ENCODE data around the gene PARP11.

The PARP11 gene

GRCh38 chr12:3815094-3815766, 58.0 kb downstream of the PARP11 start:
- no peak overlapping the region for H3K4me3 ChIP-seq (ENCODE audit: low read depth, low read length)
- DNase-seq (ENCODE audit: low read depth, low spot score), result no peak
- TF ChIP-seq CTCF (IDR thresholded peaks at IDR 0.05; ENCODE audit: low read depth, low read length), result no peak
- in situ Hi-C loops (cut with HindIII; ENCODE audit: low sequenced_read_pairs), result loop anchor here (25.0 kb wide), 1 partner anchor 453 kb away; no protein-coding TSS in a partner anchor

GRCh38 chr12:3810540-3810939, 62.7 kb downstream of the PARP11 start:
- H3K4me3 ChIP-seq (ENCODE audit: low read depth, low read length), result no peak overlapping the region
- in situ Hi-C loops (cut with HindIII; ENCODE audit: low sequenced_read_pairs), result loop anchor here (25.0 kb wide), 1 partner anchor 448 kb away; no protein-coding TSS in a partner anchor
- no peak for TF ChIP-seq CTCF (IDR thresholded peaks at IDR 0.05; ENCODE audit: low read depth, low read length)
- DNase-seq (ENCODE audit: low read depth, low spot score), result no peak

- DNase-seq (ENCODE audit: low read depth, low spot score), result no peak
- no peak overlapping the region for H3K4me3 ChIP-seq (ENCODE audit: low read depth, low read length)
- in situ Hi-C loops (cut with HindIII; ENCODE audit: low sequenced_read_pairs), result loop anchor here (25.0 kb wide), 1 partner anchor 448 kb away; no protein-coding TSS in a partner anchor
- TF ChIP-seq CTCF (IDR thresholded peaks at IDR 0.05; ENCODE audit: low read depth, low read length), result no peak
Measured at GRCh38 chr12:3810016-3810370, 63.2 kb downstream of the PARP11 start.

- TF ChIP-seq CTCF (IDR thresholded peaks at IDR 0.05; ENCODE audit: low read depth, low read length), result no peak
- no peak for DNase-seq (ENCODE audit: low read depth, low spot score)
- H3K4me3 ChIP-seq (ENCODE audit: low read depth, low read length), result no peak overlapping the region
- in situ Hi-C loops (cut with HindIII; ENCODE audit: low sequenced_read_pairs), result loop anchor here (25.0 kb wide), 1 partner anchor 447 kb away; no protein-coding TSS in a partner anchor
Measured at GRCh38 chr12:3809357-3810015, 63.7 kb downstream of the PARP11 start.

- H3K4me3 ChIP-seq (ENCODE audit: low read depth, low read length), result no peak overlapping the region
- DNase-seq (ENCODE audit: low read depth, low spot score), result no peak
- TF ChIP-seq CTCF (IDR thresholded peaks at IDR 0.05; ENCODE audit: low read depth, low read length), result no peak
- in situ Hi-C loops (cut with HindIII; ENCODE audit: low sequenced_read_pairs), result loop anchor here (25.0 kb wide), 1 partner anchor 443 kb away; no protein-coding TSS in a partner anchor
Measured at GRCh38 chr12:3805077-3805476, 68.1 kb downstream of the PARP11 start.

- H3K4me3 ChIP-seq (ENCODE audit: low read depth, low read length), result no peak overlapping the region
- DNase-seq (ENCODE audit: low read depth, low spot score), result peak; percentile 65
- peak; percentile 94 for TF ChIP-seq CTCF (IDR thresholded peaks at IDR 0.05; ENCODE audit: low read depth, low read length)
- in situ Hi-C loops (cut with HindIII; ENCODE audit: low sequenced_read_pairs), result loop anchor here (25.0 kb wide), 1 partner anchor 442 kb away; no protein-coding TSS in a partner anchor
Measured at GRCh38 chr12:3803865-3804472, 69.2 kb downstream of the PARP11 start.

Measured in astrocyte of the spinal cord (primary cell).